MCF 10A (cell line): ENCODE data around the gene CTPS2. TPM values are rescaled to one million over a fixed set of nuclear protein-coding genes. Genes with fewer than 3 reads are reported as not detected.

Experiments
- BruUV-seq: library from RNA; stranded (reverse); fragments of 400-500 nt; replicated peaks from 2 replicates; lab custom pipeline; 2021; lab: Mats Ljungman, UMichigan
- CTCF ChIA-PET: fragments of 300-600 bp; sonication (Branson Sonifier 250); formaldehyde crosslinking; extraction: SDS; loops from one replicate; lab custom pipeline; 2021; ENCODE audit warnings: antibody characterized with exemption, inconsistent platforms; lab: Yijun Ruan, JAX
- POLR2A ChIA-PET: fragments of 300-600, 350-650 bp; sonication (Branson Sonifier 250); formaldehyde crosslinking; extraction: SDS; loops from one replicate; lab custom pipeline; 2020; ENCODE audit warnings: antibody characterized with exemption, inconsistent platforms; lab: Yijun Ruan, JAX
- DNase-seq: peaks from one replicate; pipeline ENCODE4 v3.0.0-alpha.2; 2018; ENCODE audit not compliant: unreplicated experiment
- H3K27ac Mint-ChIP-seq: one replicate; pipeline ENCODE4 v1.8.0; 2022; ENCODE audit warnings: mild to moderate bottlenecking, low read depth, mixed read lengths; ENCODE audit not compliant: unreplicated experiment
- H3K27me3 Mint-ChIP-seq: one replicate; pipeline ENCODE4 v1.8.0; 2022; ENCODE audit warnings: mixed read lengths; ENCODE audit not compliant: insufficient read depth, unreplicated experiment
- H3K36me3 Mint-ChIP-seq: one replicate; pipeline ENCODE4 v1.8.0; 2022; ENCODE audit warnings: mild to moderate bottlenecking, moderate library complexity, mixed read lengths; ENCODE audit not compliant: insufficient read depth, unreplicated experiment
- H3K4me1 Mint-ChIP-seq: one replicate; pipeline ENCODE4 v1.8.0; 2022; ENCODE audit warnings: mixed read lengths; ENCODE audit not compliant: insufficient read depth, unreplicated experiment
- H3K4me3 Mint-ChIP-seq: one replicate; pipeline ENCODE4 v1.8.0; 2022; ENCODE audit warnings: mild to moderate bottlenecking, moderate library complexity, mixed read lengths; ENCODE audit not compliant: unreplicated experiment
- H3K9me3 Mint-ChIP-seq: one replicate; pipeline ENCODE4 v1.8.0; 2022; ENCODE audit warnings: mixed read lengths; ENCODE audit not compliant: unreplicated experiment
- CTCF ChIP-seq: fragments of 200-600 bp; IDR thresholded peaks from one replicate; pipeline ENCODE4 v1.8.0; 2022; ENCODE audit warnings: antibody characterized with exemption, mild to moderate bottlenecking; ENCODE audit not compliant: unreplicated experiment
- intact Hi-C: fragments of 100-400 bp; cut with micrococcal nuclease; formaldehyde crosslinking; loops from 2 replicates; pipeline ENCODE4 v1.14.1; 2022
- total RNA-seq: library from RNA; stranded (reverse); gene quantifications from 2 replicates; pipeline ENCODE4 v1.2.3, GENCODE V29; 2022

Gene CTPS2
- total RNA-seq, 1 experiment from 2014 or later, result 5.3 TPM

- Mint-ChIP-seq H3K9me3 (no peaks in the 10 kb centered on the region), H3K4me3 (no peak overlapping the region), H3K27me3 (peaks cover 56% of the 10 kb centered on the region), H3K4me1 (no peaks in the 10 kb centered on the region), H3K27ac (no peak overlapping the region), H3K36me3 (peaks cover 7% of the 10 kb centered on the region)
- intact Hi-C loops, result no loop called here
- TF ChIP-seq CTCF, result no peak
- ChIA-PET POLR2A (no interaction called here), CTCF (interaction anchor here (2.1 kb wide), 1 partner anchor 223 kb away, joined by 11 read pairs; no protein-coding TSS in a partner anchor)
- DNase-seq, result no peak
- no TSS peak for BruUV-seq
Observed at GRCh38 chrX:16659321-16659720, 53.1 kb downstream of the CTPS2 start.

GRCh38 chrX:16658284-16658683 lies 54.2 kb downstream of the CTPS2 start:
- intact Hi-C loops, result no loop called here
- H3K4me3 Mint-ChIP-seq, result no peak overlapping the region
- peaks cover 7% of the 10 kb centered on the region for H3K36me3 Mint-ChIP-seq
- H3K27me3 Mint-ChIP-seq, result peaks cover 55% of the 10 kb centered on the region
- no peaks in the 10 kb centered on the region for H3K9me3 Mint-ChIP-seq
- DNase-seq, result peak; percentile 26
- ChIA-PET POLR2A (no interaction called here), CTCF (no interaction called here)
- no TSS peak for BruUV-seq
- no peak overlapping the region for H3K27ac Mint-ChIP-seq
- no peak for TF ChIP-seq CTCF
- H3K4me1 Mint-ChIP-seq, result no peaks in the 10 kb centered on the region

GRCh38 chrX:16654093-16654492 lies 58.4 kb downstream of the CTPS2 start:
- BruUV-seq, result no TSS peak
- H3K27me3 Mint-ChIP-seq, result peaks cover 63% of the 10 kb centered on the region
- H3K36me3 Mint-ChIP-seq, result peaks cover 7% of the 10 kb centered on the region
- intact Hi-C loops, result no loop called here
- ChIA-PET CTCF (no interaction called here), POLR2A (interaction anchor here (1.3 kb wide), 1 partner anchor 10 kb away, joined by 3 read pairs; no protein-coding TSS in a partner anchor)
- no peaks in the 10 kb centered on the region for H3K4me1 Mint-ChIP-seq
- no peak overlapping the region for H3K4me3 Mint-ChIP-seq
- no peak overlapping the region for H3K27ac Mint-ChIP-seq
- TF ChIP-seq CTCF, result no peak
- H3K9me3 Mint-ChIP-seq, result no peaks in the 10 kb centered on the region
- DNase-seq, result no peak

- H3K4me1 Mint-ChIP-seq, result no peaks in the 10 kb centered on the region
- BruUV-seq, result no TSS peak
- H3K27ac Mint-ChIP-seq, result no peak overlapping the region
- intact Hi-C loops, result no loop called here
- H3K4me3 Mint-ChIP-seq, result no peak overlapping the region
- CTCF ChIA-PET, result no interaction called here
- peaks cover 7% of the 10 kb centered on the region for H3K36me3 Mint-ChIP-seq
- no peak for TF ChIP-seq CTCF
- POLR2A ChIA-PET, result interaction anchor here (1.3 kb wide), 1 partner anchor 11 kb away, joined by 3 read pairs; no protein-coding TSS in a partner anchor
- H3K27me3 Mint-ChIP-seq, result peaks cover 59% of the 10 kb centered on the region
- H3K9me3 Mint-ChIP-seq, result no peaks in the 10 kb centered on the region
- DNase-seq, result no peak
Observed at GRCh38 chrX:16653424-16653823, 59.0 kb downstream of the CTPS2 start.
